DMS153 treated with DMSO at 0.1 percent for 48 hours (cell line): ENCODE measurements around the gene USP17L13.
"Not testable (repeated sequence)": the region's sequence is repeated elsewhere in the genome, so short reads cannot be mapped to it uniquely, and the experiment has no call there.

Experiments
- DNase-seq: peaks from one replicate; lab custom pipeline; 2025; ENCODE audit not compliant: unreplicated experiment; lab: John Stamatoyannopoulos, UW

Gene USP17L13, protein sequence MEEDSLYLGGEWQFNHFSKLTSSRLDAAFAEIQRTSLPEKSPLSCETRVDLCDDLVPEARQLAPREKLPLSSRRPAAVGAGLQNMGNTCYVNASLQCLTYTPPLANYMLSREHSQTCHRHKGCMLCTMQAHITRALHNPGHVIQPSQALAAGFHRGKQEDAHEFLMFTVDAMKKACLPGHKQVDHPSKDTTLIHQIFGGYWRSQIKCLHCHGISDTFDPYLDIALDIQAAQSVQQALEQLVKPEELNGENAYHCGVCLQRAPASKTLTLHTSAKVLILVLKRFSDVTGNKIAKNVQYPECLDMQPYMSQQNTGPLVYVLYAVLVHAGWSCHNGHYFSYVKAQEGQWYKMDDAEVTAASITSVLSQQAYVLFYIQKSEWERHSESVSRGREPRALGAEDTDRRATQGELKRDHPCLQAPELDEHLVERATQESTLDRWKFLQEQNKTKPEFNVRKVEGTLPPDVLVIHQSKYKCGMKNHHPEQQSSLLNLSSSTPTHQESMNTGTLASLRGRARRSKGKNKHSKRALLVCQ

GRCh38 chr4:9224596-9224995, at the start of gene USP17L13:
Gene USP17L13 (plus strand): TSS chr4:9224896. CDS start chr4:9224896, 0 bp downstream.
- not testable (repeated sequence) for DNase-seq

GRCh38 chr4:9210357-9210756, 14.3 kb upstream of the USP17L13 start, which contains the start of gene USP17L10:
Gene USP17L10 (plus strand): TSS chr4:9210657. CDS start chr4:9210657, 0 bp downstream.
- not testable (repeated sequence) for DNase-seq

DNA sequence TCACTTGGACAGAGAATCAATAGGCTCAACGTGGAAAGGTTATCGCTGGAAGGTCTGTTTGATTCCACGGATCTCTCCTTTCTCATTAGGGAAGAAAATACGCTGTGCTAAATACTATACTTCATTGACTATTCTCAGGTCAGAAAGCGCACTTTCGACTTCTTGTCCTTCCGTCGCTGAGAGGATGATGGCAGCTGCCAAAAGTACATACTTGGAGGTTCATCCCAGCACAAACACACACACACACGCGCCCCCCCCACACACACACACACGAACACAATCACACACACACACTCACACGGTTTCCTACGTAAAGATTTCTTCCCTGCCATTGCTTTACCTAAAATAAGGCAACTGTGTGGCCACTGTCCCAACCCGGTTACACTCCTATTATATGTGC, 10.0 kb upstream of the USP17L13 start:
- DNase-seq = not testable (repeated sequence)

- not testable (repeated sequence) for DNase-seq
Measured at GRCh38 chr4:9215105-9215504, 9.6 kb upstream of the USP17L13 start, which contains the start of gene USP17L11. Gene USP17L11 (plus strand): TSS chr4:9215405. CDS start chr4:9215405, 0 bp downstream.

DNA sequence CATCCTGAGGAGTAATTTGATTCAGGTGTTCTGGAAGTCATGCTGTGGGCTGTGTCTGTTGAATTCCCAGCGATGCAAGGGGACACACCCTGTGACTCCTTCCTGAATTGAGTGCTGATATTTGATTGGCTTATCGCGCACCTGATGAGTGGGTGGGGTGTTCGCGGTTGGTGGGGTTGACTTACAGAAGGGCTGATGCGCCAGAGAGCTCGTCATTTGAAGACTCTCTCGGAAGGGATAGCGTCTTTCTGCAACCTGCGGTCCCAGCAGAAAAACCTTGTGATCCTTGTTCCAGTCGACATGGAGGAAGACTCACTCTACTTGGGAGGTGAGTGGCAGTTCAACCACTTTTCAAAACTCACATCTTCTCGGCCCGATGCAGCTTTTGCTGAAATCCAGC, 4.8 kb upstream of the USP17L13 start, which contains the start of gene USP17L12:
Gene USP17L12, plus strand, starts transcription at position 301 of the 400 bp plus-strand sequence. Its CDS starts 0 bp downstream, at position 301.
- DNase-seq = not testable (repeated sequence)

DNA sequence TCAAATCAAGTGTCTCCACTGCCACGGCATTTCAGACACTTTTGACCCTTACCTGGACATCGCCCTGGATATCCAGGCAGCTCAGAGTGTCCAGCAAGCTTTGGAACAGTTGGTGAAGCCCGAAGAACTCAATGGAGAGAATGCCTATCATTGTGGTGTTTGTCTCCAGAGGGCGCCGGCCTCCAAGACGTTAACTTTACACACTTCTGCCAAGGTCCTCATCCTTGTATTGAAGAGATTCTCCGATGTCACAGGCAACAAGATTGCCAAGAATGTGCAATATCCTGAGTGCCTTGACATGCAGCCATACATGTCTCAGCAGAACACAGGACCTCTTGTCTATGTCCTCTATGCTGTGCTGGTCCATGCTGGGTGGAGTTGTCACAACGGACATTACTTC, 5.6 kb downstream of the USP17L13 start:
- not testable (repeated sequence) for DNase-seq

DNA sequence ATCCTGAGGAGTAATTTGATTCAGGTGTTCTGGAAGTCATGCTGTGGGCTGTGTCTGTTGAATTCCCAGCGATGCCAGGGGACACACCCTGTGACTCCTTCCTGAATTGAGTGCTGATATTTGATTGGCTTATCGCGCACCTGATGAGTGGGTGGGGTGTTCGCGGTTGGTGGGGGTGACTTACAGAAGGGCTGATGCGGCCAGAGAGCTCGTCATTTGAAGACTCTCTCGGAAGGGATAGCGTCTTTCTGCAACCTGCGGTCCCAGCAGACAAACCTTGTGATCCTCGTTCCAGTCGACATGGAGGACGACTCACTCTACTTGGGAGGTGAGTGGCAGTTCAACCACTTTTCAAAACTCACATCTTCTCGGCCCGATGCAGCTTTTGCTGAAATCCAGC, 9.4 kb downstream of the USP17L13 start, which contains the start of gene USP17L15:
Gene USP17L15, plus strand, starts transcription at position 301 of the 400 bp plus-strand sequence. Its CDS starts 0 bp downstream, at position 301.
- DNase-seq = not testable (repeated sequence)

- not testable (repeated sequence) for DNase-seq
Measured at GRCh38 chr4:9238461-9238860, 13.8 kb downstream of the USP17L13 start.

DNA sequence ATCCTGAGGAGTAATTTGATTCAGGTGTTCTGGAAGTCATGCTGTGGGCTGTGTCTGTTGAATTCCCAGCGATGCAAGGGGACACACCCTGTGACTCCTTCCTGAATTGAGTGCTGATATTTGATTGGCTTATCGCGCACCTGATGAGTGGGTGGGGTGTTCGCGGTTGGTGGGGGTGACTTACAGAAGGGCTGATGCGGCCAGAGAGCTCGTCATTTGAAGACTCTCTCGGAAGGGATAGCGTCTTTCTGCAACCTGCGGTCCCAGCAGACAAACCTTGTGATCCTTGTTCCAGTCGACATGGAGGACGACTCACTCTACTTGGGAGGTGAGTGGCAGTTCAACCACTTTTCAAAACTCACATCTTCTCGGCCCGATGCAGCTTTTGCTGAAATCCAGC, 18.9 kb downstream of the USP17L13 start, which contains the start of gene USP17L17:
Gene USP17L17, plus strand, starts transcription at position 301 of the 400 bp plus-strand sequence. Its CDS starts 0 bp downstream, at position 301.
- not testable (repeated sequence) for DNase-seq

- DNase-seq = not testable (repeated sequence)
Measured at GRCh38 chr4:9247953-9248680, 23.4 kb downstream of the USP17L13 start, which contains the start of gene USP17L18. Gene USP17L18 (plus strand): TSS chr4:9248630. CDS start chr4:9248630, 0 bp downstream.

GRCh38 chr4:9253078-9253477, 28.4 kb downstream of the USP17L13 start, which contains the start of gene USP17L19:
Gene USP17L19 (plus strand): TSS chr4:9253378. CDS start chr4:9253378, 0 bp downstream.
- not testable (repeated sequence) for DNase-seq

DNA sequence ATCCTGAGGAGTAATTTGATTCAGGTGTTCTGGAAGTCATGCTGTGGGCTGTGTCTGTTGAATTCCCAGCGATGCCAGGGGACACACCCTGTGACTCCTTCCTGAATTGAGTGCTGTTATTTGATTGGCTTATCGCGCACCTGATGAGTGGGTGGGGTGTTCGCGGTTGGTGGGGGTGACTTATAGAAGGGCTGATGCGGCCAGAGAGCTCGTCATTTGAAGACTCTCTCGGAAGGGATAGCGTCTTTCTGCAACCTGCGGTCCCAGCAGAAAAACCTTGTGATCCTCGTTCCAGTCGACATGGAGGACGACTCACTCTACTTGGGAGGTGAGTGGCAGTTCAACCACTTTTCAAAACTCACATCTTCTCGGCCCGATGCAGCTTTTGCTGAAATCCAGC, 33.1 kb downstream of the USP17L13 start, which contains the start of gene USP17L20:
Gene USP17L20, plus strand, starts transcription at position 301 of the 400 bp plus-strand sequence. Its CDS starts 0 bp downstream, at position 301.
- not testable (repeated sequence) for DNase-seq

- DNase-seq = not testable (repeated sequence)
Measured at GRCh38 chr4:9262572-9262971, 37.9 kb downstream of the USP17L13 start, which contains the start of gene USP17L21. Gene USP17L21 (plus strand): TSS chr4:9262872. CDS start chr4:9262872, 0 bp downstream.

GRCh38 chr4:9267319-9267718, 42.6 kb downstream of the USP17L13 start, which contains the start of gene USP17L22:
Gene USP17L22 (plus strand): TSS chr4:9267619. CDS start chr4:9267619, 0 bp downstream.
- DNase-seq = not testable (repeated sequence)

DNA sequence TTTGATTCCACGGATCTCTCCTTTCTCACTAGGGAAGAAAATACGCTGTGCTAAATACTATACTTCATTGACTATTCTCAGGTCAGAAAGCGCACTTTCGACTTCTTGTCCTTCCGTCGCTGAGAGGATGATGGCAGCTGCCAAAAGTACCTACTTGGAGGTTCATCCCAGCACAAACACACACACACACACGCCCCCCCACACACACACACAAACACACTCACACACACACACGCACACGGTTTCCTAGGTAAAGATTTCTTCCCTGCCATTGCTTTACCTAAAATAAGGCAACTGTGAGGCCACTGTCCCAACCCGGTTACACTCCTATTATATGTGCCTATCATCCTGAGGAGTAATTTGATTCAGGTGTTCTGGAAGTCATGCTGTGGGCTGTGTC, 47.0 kb downstream of the USP17L13 start:
- DNase-seq = not testable (repeated sequence)
